ENCODE results near the gene ATPAF1. TPM values are rescaled to one million over a fixed set of nuclear protein-coding genes. Genes with fewer than 3 reads are reported as not detected.
"Not testable (repeated sequence)": the region's sequence is repeated elsewhere in the genome, so short reads cannot be mapped to it uniquely, and the experiment has no call there.

ATPAF1 gene
- total RNA-seq, 1 donor from 2014 or later: 67.8 TPM

GRCh38 chr1:46672696-46673095 is 4.5 kb upstream of the ATPAF1 start:
- Mint-ChIP-seq H3K4me1 (no peaks in the 10 kb centered on the region), H3K27ac (ENCODE audit: unreplicated experiment) (no peak overlapping the region), H3K36me3 (ENCODE audit: low read depth) (no peaks in the 10 kb centered on the region), H3K4me3 (peak overlapping the region; percentile 11), H3K9me3 (no peaks in the 10 kb centered on the region), H3K27me3 (ENCODE audit: low read depth) (no peaks in the 10 kb centered on the region)
- TF ChIP-seq CTCF (conservative IDR thresholded peaks at IDR 0.05): no peak
- DNase-seq (ENCODE audit: low read depth, low spot score): no peak

GRCh38 chr1:46671554-46671953 is 3.4 kb upstream of the ATPAF1 start, which contains the start of gene TEX38:
TSS of gene TEX38 (plus strand) at chr1:46671854. CDS start at chr1:46671935, 81 bp downstream.
- no peak for DNase-seq (ENCODE audit: low read depth, low spot score)
- Mint-ChIP-seq H3K4me3 (peak within 1 kb of the TSS; percentile 11), H3K27ac (ENCODE audit: unreplicated experiment) (no peak within 1 kb of the TSS), H3K4me1 (peaks cover 11% of the 10 kb centered on the region), H3K27me3 (ENCODE audit: low read depth) (no peaks in the 10 kb centered on the region), H3K9me3 (no peaks in the 10 kb centered on the region), H3K36me3 (ENCODE audit: low read depth) (no peaks in the 10 kb centered on the region)
- TF ChIP-seq CTCF (conservative IDR thresholded peaks at IDR 0.05): no peak

- Mint-ChIP-seq H3K36me3 (ENCODE audit: low read depth) (no peaks in the 10 kb centered on the region), H3K4me3 (no peak overlapping the region), H3K4me1 (peaks cover 14% of the 10 kb centered on the region), H3K9me3 (no peaks in the 10 kb centered on the region), H3K27ac (ENCODE audit: unreplicated experiment) (no peak overlapping the region), H3K27me3 (ENCODE audit: low read depth) (no peaks in the 10 kb centered on the region)
- TF ChIP-seq CTCF (conservative IDR thresholded peaks at IDR 0.05): no peak
- no peak for DNase-seq (ENCODE audit: low read depth, low spot score)
Observed at GRCh38 chr1:46670134-46670533, 2.0 kb upstream of the ATPAF1 start.

GRCh38 chr1:46665983-46666382 is 2.2 kb downstream of the ATPAF1 start:
- no peaks in the 10 kb centered on the region for H3K27me3 Mint-ChIP-seq (ENCODE audit: low read depth)
- peaks cover 9% of the 10 kb centered on the region for H3K36me3 Mint-ChIP-seq (ENCODE audit: low read depth)
- no peak for DNase-seq (ENCODE audit: low read depth, low spot score)
- H3K9me3 Mint-ChIP-seq: no peaks in the 10 kb centered on the region
- peak overlapping the region; percentile 87 for H3K4me3 Mint-ChIP-seq
- peaks cover 14% of the 10 kb centered on the region for H3K4me1 Mint-ChIP-seq
- TF ChIP-seq CTCF (conservative IDR thresholded peaks at IDR 0.05): no peak
- H3K27ac Mint-ChIP-seq (ENCODE audit: unreplicated experiment): no peak overlapping the region

- not testable (repeated sequence) for H3K9me3 Mint-ChIP-seq; DNase-seq (ENCODE audit: low read depth, low spot score); H3K36me3 Mint-ChIP-seq (ENCODE audit: low read depth); H3K27ac Mint-ChIP-seq (ENCODE audit: unreplicated experiment); H3K27me3 Mint-ChIP-seq (ENCODE audit: low read depth); H3K4me3 Mint-ChIP-seq
- peaks cover 14% of the 10 kb centered on the region for H3K4me1 Mint-ChIP-seq
Observed at GRCh38 chr1:46662919-46663318, 5.2 kb downstream of the ATPAF1 start.

GRCh38 chr1:46660116-46660515 is 8.0 kb downstream of the ATPAF1 start:
- not testable (repeated sequence) for H3K27ac Mint-ChIP-seq (ENCODE audit: unreplicated experiment); H3K4me3 Mint-ChIP-seq; H3K9me3 Mint-ChIP-seq; DNase-seq (ENCODE audit: low read depth, low spot score); H3K4me1 Mint-ChIP-seq; H3K27me3 Mint-ChIP-seq (ENCODE audit: low read depth)
- H3K36me3 Mint-ChIP-seq (ENCODE audit: low read depth): peaks cover 17% of the 10 kb centered on the region
